ENCODE data around the gene RABL2B. TPM values are rescaled to one million over a fixed set of nuclear protein-coding genes. Genes with fewer than 3 reads are reported as not detected.
"Not testable (repeated sequence)": the region's sequence is repeated elsewhere in the genome, so short reads cannot be mapped to it uniquely, and the experiment has no call there.

Gene RABL2B
- total RNA-seq, 2 donors from 2014 or later, result 15.7 to 26.1 TPM

GRCh38 chr22:50749302-50750074 is 33.9 kb downstream of the RABL2B start:
- not testable (repeated sequence) for DNase-seq (ENCODE audit: low spot score); H3K9me3 Mint-ChIP-seq; H3K4me3 Mint-ChIP-seq; H3K27me3 Mint-ChIP-seq; H3K27ac Mint-ChIP-seq; ATAC-seq; H3K4me1 Mint-ChIP-seq (ENCODE audit: low read depth in 2 of 2); H3K36me3 Mint-ChIP-seq

- not testable (repeated sequence) for H3K27ac Mint-ChIP-seq; H3K4me3 Mint-ChIP-seq; H3K4me1 Mint-ChIP-seq (ENCODE audit: low read depth in 2 of 2); H3K27me3 Mint-ChIP-seq; H3K36me3 Mint-ChIP-seq; DNase-seq (ENCODE audit: low spot score); ATAC-seq; H3K9me3 Mint-ChIP-seq
Measured at GRCh38 chr22:50748630-50749029, 34.8 kb downstream of the RABL2B start.

GRCh38 chr22:50747521-50747920 is 35.9 kb downstream of the RABL2B start:
- ATAC-seq; H3K36me3 Mint-ChIP-seq; DNase-seq (ENCODE audit: low spot score); H3K9me3 Mint-ChIP-seq; H3K4me1 Mint-ChIP-seq (ENCODE audit: low read depth in 2 of 2); H3K27me3 Mint-ChIP-seq; H3K4me3 Mint-ChIP-seq; H3K27ac Mint-ChIP-seq: not testable (repeated sequence)

DNA sequence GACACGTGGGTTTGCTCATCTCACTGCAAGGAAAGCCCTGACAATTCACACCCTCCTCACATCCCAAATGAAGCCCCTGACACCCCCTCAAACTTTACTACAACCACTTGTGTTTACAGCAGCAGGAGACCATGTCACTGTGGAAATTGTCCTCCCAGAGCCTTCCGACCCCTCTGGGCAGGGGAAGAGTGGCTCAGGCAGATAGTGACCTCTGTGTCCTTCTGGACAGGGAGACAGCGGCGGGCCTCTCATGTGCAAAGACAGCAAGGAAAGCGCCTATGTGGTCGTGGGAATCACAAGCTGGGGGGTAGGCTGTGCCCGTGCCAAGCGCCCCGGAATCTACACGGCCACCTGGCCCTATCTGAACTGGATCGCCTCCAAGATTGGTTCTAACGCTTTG is 39.0 kb downstream of the RABL2B start:
- not testable (repeated sequence) for ATAC-seq; H3K27ac Mint-ChIP-seq; H3K36me3 Mint-ChIP-seq; H3K9me3 Mint-ChIP-seq; H3K4me3 Mint-ChIP-seq; H3K4me1 Mint-ChIP-seq (ENCODE audit: low read depth in 2 of 2); DNase-seq (ENCODE audit: low spot score); H3K27me3 Mint-ChIP-seq

GRCh38 chr22:50740714-50741113 is 42.7 kb downstream of the RABL2B start:
- ATAC-seq; H3K4me1 Mint-ChIP-seq (ENCODE audit: low read depth in 2 of 2); H3K9me3 Mint-ChIP-seq; H3K4me3 Mint-ChIP-seq; DNase-seq (ENCODE audit: low spot score); H3K27ac Mint-ChIP-seq; H3K36me3 Mint-ChIP-seq; H3K27me3 Mint-ChIP-seq: not testable (repeated sequence)

- peaks cover 0 to 6% of the 10 kb centered on the region in 2 donors for H3K27me3 Mint-ChIP-seq
- H3K4me3 Mint-ChIP-seq, result no peak overlapping the region
- no peak for ATAC-seq
- H3K36me3 Mint-ChIP-seq, result no peaks in the 10 kb centered on the region
- no peak overlapping the region for H3K27ac Mint-ChIP-seq
- DNase-seq (ENCODE audit: low spot score), result no peak
- H3K9me3 Mint-ChIP-seq, result no peaks in the 10 kb centered on the region
- no peaks in the 10 kb centered on the region for H3K4me1 Mint-ChIP-seq (ENCODE audit: low read depth in 2 of 2)
Measured at GRCh38 chr22:50739894-50740293, 43.5 kb downstream of the RABL2B start.

- no peak overlapping the region for H3K4me3 Mint-ChIP-seq
- no peak overlapping the region for H3K27ac Mint-ChIP-seq
- H3K9me3 Mint-ChIP-seq, result no peaks in the 10 kb centered on the region
- no peaks in the 10 kb centered on the region for H3K36me3 Mint-ChIP-seq
- ATAC-seq (no peak), DNase-seq (ENCODE audit: low spot score) (peak; percentile 54)
- H3K27me3 Mint-ChIP-seq, result peaks cover 0 to 6% of the 10 kb centered on the region in 2 donors
- H3K4me1 Mint-ChIP-seq (ENCODE audit: low read depth in 2 of 2), result no peaks in the 10 kb centered on the region
Measured at GRCh38 chr22:50739279-50739691, 44.2 kb downstream of the RABL2B start.

GRCh38 chr22:50738649-50739227 is 44.7 kb downstream of the RABL2B start:
- ATAC-seq (no peak), DNase-seq (ENCODE audit: low spot score) (peak; percentile 26)
- no peak overlapping the region for H3K27ac Mint-ChIP-seq
- H3K9me3 Mint-ChIP-seq, result no peaks in the 10 kb centered on the region
- peaks cover 0 to 6% of the 10 kb centered on the region in 2 donors for H3K27me3 Mint-ChIP-seq
- H3K4me3 Mint-ChIP-seq, result no peak overlapping the region
- no peaks in the 10 kb centered on the region for H3K36me3 Mint-ChIP-seq
- H3K4me1 Mint-ChIP-seq (ENCODE audit: low read depth in 2 of 2), result peaks cover 0 to 3% of the 10 kb centered on the region in 2 donors

DNA sequence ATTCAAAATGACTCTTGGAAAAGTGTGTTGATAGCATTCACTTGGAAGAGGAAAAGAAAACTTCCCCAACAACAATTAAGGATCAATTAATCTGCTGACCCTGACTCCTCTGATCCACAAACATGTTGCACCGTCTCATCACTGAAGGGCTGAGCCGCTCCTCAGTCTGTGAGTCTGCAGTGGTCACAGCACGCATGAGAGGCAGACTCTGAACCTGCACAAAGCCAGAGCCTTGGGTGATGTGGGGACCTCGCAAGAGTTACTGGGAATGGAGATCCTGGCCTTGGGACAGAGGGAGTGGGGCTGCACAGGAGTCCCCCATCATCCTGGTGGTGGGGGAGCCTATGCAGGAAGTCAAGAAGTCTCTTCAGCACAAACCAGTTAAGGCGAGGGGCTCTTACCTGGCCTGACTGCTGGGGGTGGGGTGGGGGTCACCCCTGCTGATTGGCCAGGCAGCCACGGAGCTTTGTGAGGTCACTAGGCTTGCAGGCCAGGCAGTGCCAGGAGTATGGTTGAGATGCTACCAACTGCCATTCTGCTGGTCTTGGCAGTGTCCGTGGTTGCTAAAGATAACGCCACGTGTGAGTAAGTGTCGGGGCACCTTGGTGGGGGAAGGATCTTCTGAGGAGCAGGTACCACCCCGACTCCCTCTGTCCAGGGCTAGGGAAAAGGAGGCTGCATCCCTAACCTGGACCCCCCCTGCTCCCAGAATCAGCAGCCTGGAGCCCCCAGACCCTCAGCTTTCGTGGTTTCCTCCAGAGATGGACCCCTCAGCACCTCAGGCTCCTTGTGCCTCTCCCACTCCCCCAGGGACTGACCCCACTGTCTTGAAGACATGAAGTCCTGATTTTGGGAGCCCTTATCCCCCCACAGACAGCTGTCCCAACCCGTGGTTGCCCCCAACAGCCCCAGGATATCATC is 45.4 kb downstream of the RABL2B start, which contains the start of gene ACR:
ACR (plus strand) TSS at position 477 of the 921 bp plus-strand sequence; CDS start at position 509, 32 bp downstream.
- DNase-seq (ENCODE audit: low spot score) (peak; percentile 20), ATAC-seq (no peak)
- no peaks in the 10 kb centered on the region for H3K9me3 Mint-ChIP-seq
- no peak within 1 kb of the TSS for H3K4me3 Mint-ChIP-seq
- H3K27ac Mint-ChIP-seq, result no peak within 1 kb of the TSS
- peaks cover 0 to 6% of the 10 kb centered on the region in 2 donors for H3K27me3 Mint-ChIP-seq
- H3K4me1 Mint-ChIP-seq (ENCODE audit: low read depth in 2 of 2), result peaks cover 0 to 3% of the 10 kb centered on the region in 2 donors
- H3K36me3 Mint-ChIP-seq, result no peaks in the 10 kb centered on the region

- Mint-ChIP-seq H3K27ac (no peak overlapping the region), H3K4me3 (no peak overlapping the region), H3K9me3 (no peaks in the 10 kb centered on the region), H3K27me3 (peaks cover 0 to 6% of the 10 kb centered on the region in 2 donors), H3K4me1 (ENCODE audit: low read depth in 2 of 2) (peaks cover 3% of the 10 kb centered on the region in 2 donors), H3K36me3 (no peaks in the 10 kb centered on the region)
- ATAC-seq (no peak), DNase-seq (ENCODE audit: low spot score) (no peak)
Measured at GRCh38 chr22:50735739-50736030, 47.8 kb downstream of the RABL2B start.

- H3K4me3 Mint-ChIP-seq, result no peak overlapping the region
- H3K27ac Mint-ChIP-seq, result no peak overlapping the region
- no peak for ATAC-seq
- peaks cover 3% of the 10 kb centered on the region in 2 donors for H3K4me1 Mint-ChIP-seq (ENCODE audit: low read depth in 2 of 2)
- H3K36me3 Mint-ChIP-seq, result no peaks in the 10 kb centered on the region
- H3K27me3 Mint-ChIP-seq, result peaks cover 0 to 6% of the 10 kb centered on the region in 2 donors
- peak; percentile 53 for DNase-seq (ENCODE audit: low spot score)
- H3K9me3 Mint-ChIP-seq, result no peaks in the 10 kb centered on the region
Measured at GRCh38 chr22:50734986-50735738, 48.3 kb downstream of the RABL2B start.

DNA sequence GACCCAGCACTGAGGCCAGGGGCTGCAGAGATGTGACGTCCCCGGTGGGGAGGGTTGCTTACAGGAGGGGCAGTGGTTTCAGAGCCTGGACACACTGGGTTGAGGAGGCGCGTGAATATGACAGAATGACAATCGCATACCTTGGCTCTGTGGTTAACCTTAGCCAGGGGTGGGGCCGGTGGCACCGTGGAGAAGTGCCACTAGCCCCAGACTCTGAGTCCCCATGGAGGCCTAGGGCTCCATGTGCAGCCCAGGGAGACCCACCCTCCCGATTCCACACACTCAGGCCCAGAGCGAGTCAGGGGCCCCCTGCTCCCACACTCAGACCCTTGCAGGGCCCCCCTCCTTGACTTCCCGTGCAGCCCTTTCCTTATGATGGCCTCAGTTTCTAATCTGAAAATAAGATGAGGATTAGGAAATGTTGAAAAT is 49.1 kb downstream of the RABL2B start:
- DNase-seq (ENCODE audit: low spot score) (peak; percentile 3), ATAC-seq (no peak)
- no peak overlapping the region for H3K4me3 Mint-ChIP-seq
- no peak overlapping the region for H3K27ac Mint-ChIP-seq
- H3K9me3 Mint-ChIP-seq, result no peaks in the 10 kb centered on the region
- no peaks in the 10 kb centered on the region for H3K36me3 Mint-ChIP-seq
- peaks cover 3% of the 10 kb centered on the region in 2 donors for H3K4me1 Mint-ChIP-seq (ENCODE audit: low read depth in 2 of 2)
- peaks cover 0 to 6% of the 10 kb centered on the region in 2 donors for H3K27me3 Mint-ChIP-seq

Data from natural killer cell treated with Interleukin-12 subunit alpha and Interleukin-12 subunit beta and Interleukin-15 and Interleukin-18, amount 100 ng/mL, for 72 hours (primary cell).